Neural cell (in vitro differentiated cells): ENCODE measurements around the gene KRT16. TPM values are rescaled to one million over a fixed set of nuclear protein-coding genes. Genes with fewer than 3 reads are reported as not detected.

Experiments used
- H2AFZ ChIP-seq: fragments of 200-600, 300-800 bp; sonication (generic), shearing (Covaris generic); 2 replicates; pipeline ENCODE4 v1.6.0; 2014; ENCODE audit warnings: low read depth, mild to moderate bottlenecking, antibody characterized with exemption, low read length, moderate library complexity
- H3F3A ChIP-seq: fragments of 200-600 bp; shearing (Covaris generic); 2 replicates; pipeline ENCODE4 v1.6.1; 2016; ENCODE audit warnings: mild to moderate bottlenecking, moderate library complexity, mixed read lengths, antibody characterized with exemption, low read length; ENCODE audit not compliant: insufficient read depth, poor library complexity, severe bottlenecking
- H3K27ac ChIP-seq: fragments of 200-600, 300-800 bp; sonication (generic), shearing (Covaris generic); 2 replicates; pipeline ENCODE4 v1.5.1; 2014; ENCODE audit warnings: mild to moderate bottlenecking, low read length, moderate library complexity
- H3K27me3 ChIP-seq: fragments of 300-800, 200-600 bp; sonication (generic), shearing (Covaris generic); 2 replicates; pipeline ENCODE4 v1.6.0; 2014; ENCODE audit warnings: mild to moderate bottlenecking, low read depth, low read length, moderate library complexity; ENCODE audit not compliant: insufficient read depth
- H3K36me3 ChIP-seq: fragments of 300-800, 200-600 bp; sonication (generic), shearing (Covaris generic); 2 replicates; pipeline ENCODE4 v1.5.1; 2014; ENCODE audit warnings: mild to moderate bottlenecking, antibody characterized with exemption, low read length, moderate library complexity; ENCODE audit not compliant: insufficient read depth
- H3K4me2 ChIP-seq: fragments of 300-800, 200-600 bp; sonication (generic), shearing (Covaris generic); 2 replicates; pipeline ENCODE4 v1.6.0; 2014; ENCODE audit warnings: mild to moderate bottlenecking, low read length
- H3K4me3 ChIP-seq: fragments of 300-800, 200-600 bp; sonication (generic), shearing (Covaris generic); 2 replicates; pipeline ENCODE4 v1.5.1; 2014; ENCODE audit warnings: mild to moderate bottlenecking, low read length, moderate library complexity
- H3K79me2 ChIP-seq: fragments of 200-600 bp; shearing (Covaris generic); replicated peaks from 2 replicates; pipeline ENCODE4 v1.6.0; 2014; ENCODE audit warnings: mild to moderate bottlenecking, low read length, moderate library complexity; ENCODE audit not compliant: insufficient read depth
- H3K9ac ChIP-seq: fragments of 300-800, 200-600 bp; sonication (generic), shearing (Covaris generic); 2 replicates; pipeline ENCODE4 v1.6.1; 2016; ENCODE audit warnings: mild to moderate bottlenecking, low read length, mixed read lengths
- H3K9me2 ChIP-seq: fragments of 200-600 bp; shearing (Covaris generic); 2 replicates; pipeline ENCODE4 v1.6.1; 2016; ENCODE audit warnings: mild to moderate bottlenecking, low read length, mixed read lengths; ENCODE audit not compliant: insufficient read depth
- H3K9me3 ChIP-seq: fragments of 200-600, 300-800 bp; sonication (generic), shearing (Covaris generic); 2 replicates; pipeline ENCODE4 v1.6.1; 2016; ENCODE audit warnings: mild to moderate bottlenecking, mixed run types, low read length, moderate library complexity, mixed read lengths
- H4K20me1 ChIP-seq: fragments of 200-600 bp; shearing (Covaris generic); 2 replicates; pipeline ENCODE4 v1.6.1; 2016; ENCODE audit warnings: mild to moderate bottlenecking, mixed run types; ENCODE audit not compliant: insufficient read depth
- EP300 ChIP-seq: fragments of 450-650 bp; conservative IDR thresholded peaks from 2 replicates; pipeline ENCODE4 v1.6.1; 2014; ENCODE audit warnings: antibody characterized with exemption, mild to moderate bottlenecking, moderate library complexity; ENCODE audit not compliant: poor library complexity, severe bottlenecking
- EZH2 ChIP-seq: fragments of 200-600, 300-800 bp; shearing (Covaris generic), sonication (generic); IDR thresholded peaks from 2 replicates; pipeline ENCODE4 v1.6.1; 2014; ENCODE audit warnings: antibody characterized with exemption, low read length, borderline replicate concordance, mild to moderate bottlenecking; ENCODE audit not compliant: insufficient read depth, poor library complexity, severe bottlenecking
- MXI1 ChIP-seq: fragments of 450-650 bp; conservative IDR thresholded peaks from 2 replicates; pipeline ENCODE4 v1.6.1; 2014; ENCODE audit warnings: antibody characterized with exemption, mild to moderate bottlenecking; ENCODE audit not compliant: poor library complexity, severe bottlenecking
- POLR2AphosphoS5 ChIP-seq: IDR thresholded peaks from 2 replicates; pipeline ENCODE4 v1.6.1; 2012
- RAD21 ChIP-seq: fragments of 450-650 bp; conservative IDR thresholded peaks from 2 replicates; pipeline ENCODE4 v1.6.1; 2014; ENCODE audit warnings: antibody characterized with exemption, mild to moderate bottlenecking, moderate library complexity
- SMC3 ChIP-seq: fragments of 450-650 bp; conservative IDR thresholded peaks from 2 replicates; pipeline ENCODE4 v1.6.1; 2014; ENCODE audit warnings: antibody characterized with exemption, mild to moderate bottlenecking, moderate library complexity; ENCODE audit not compliant: poor library complexity
- TAF1 ChIP-seq: IDR thresholded peaks from 2 replicates; pipeline ENCODE4 v1.6.1; 2012; ENCODE audit warnings: low read depth
- polyA plus RNA-seq: library from polyadenylated mRNA; depleted of rRNA; stranded (reverse); fragments of >200 nt; gene quantifications from 2 replicates; pipeline ENCODE4 v1.2.3, GENCODE V29; 2014
- TF ChIP-seq, protein P1 (sequence below): fragments of 450-650 bp; IDR thresholded peaks from 2 replicates; pipeline ENCODE4 v1.5.1; 2014; ENCODE audit warnings: antibody characterized with exemption, mild to moderate bottlenecking, moderate library complexity; ENCODE audit not compliant: poor library complexity, severe bottlenecking
- TF ChIP-seq, protein P2 (sequence below): IDR thresholded peaks from 2 replicates; pipeline ENCODE4 v1.6.1; 2012; ENCODE audit warnings: borderline replicate concordance

KRT16 gene
- polyA plus RNA-seq, 1 donor from 2014 or later, result not detected

- Histone ChIP-seq H3K4me3 (no peak overlapping the region), H4K20me1 (no peaks in the 10 kb centered on the region), H2AFZ (no peak overlapping the region), H3K9me3 (no peaks in the 10 kb centered on the region), H3K9me2 (no peaks in the 10 kb centered on the region), H3F3A (no peaks in the 10 kb centered on the region), H3K79me2 (no peaks in the 10 kb centered on the region), H3K9ac (no peak overlapping the region), H3K27me3 (no peaks in the 10 kb centered on the region), H3K4me2 (no peak overlapping the region), H3K36me3 (no peaks in the 10 kb centered on the region), H3K27ac (no peak overlapping the region)
- TF ChIP-seq SMC3 (no peak), EZH2 (no peak), MXI1 (no peak), RAD21 (no peak), TAF1 (no peak), POLR2AphosphoS5 (no peak), EP300 (no peak)
- TF ChIP-seq, protein P1, sequence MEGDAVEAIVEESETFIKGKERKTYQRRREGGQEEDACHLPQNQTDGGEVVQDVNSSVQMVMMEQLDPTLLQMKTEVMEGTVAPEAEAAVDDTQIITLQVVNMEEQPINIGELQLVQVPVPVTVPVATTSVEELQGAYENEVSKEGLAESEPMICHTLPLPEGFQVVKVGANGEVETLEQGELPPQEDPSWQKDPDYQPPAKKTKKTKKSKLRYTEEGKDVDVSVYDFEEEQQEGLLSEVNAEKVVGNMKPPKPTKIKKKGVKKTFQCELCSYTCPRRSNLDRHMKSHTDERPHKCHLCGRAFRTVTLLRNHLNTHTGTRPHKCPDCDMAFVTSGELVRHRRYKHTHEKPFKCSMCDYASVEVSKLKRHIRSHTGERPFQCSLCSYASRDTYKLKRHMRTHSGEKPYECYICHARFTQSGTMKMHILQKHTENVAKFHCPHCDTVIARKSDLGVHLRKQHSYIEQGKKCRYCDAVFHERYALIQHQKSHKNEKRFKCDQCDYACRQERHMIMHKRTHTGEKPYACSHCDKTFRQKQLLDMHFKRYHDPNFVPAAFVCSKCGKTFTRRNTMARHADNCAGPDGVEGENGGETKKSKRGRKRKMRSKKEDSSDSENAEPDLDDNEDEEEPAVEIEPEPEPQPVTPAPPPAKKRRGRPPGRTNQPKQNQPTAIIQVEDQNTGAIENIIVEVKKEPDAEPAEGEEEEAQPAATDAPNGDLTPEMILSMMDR, result no peak
- TF ChIP-seq, protein P2, sequence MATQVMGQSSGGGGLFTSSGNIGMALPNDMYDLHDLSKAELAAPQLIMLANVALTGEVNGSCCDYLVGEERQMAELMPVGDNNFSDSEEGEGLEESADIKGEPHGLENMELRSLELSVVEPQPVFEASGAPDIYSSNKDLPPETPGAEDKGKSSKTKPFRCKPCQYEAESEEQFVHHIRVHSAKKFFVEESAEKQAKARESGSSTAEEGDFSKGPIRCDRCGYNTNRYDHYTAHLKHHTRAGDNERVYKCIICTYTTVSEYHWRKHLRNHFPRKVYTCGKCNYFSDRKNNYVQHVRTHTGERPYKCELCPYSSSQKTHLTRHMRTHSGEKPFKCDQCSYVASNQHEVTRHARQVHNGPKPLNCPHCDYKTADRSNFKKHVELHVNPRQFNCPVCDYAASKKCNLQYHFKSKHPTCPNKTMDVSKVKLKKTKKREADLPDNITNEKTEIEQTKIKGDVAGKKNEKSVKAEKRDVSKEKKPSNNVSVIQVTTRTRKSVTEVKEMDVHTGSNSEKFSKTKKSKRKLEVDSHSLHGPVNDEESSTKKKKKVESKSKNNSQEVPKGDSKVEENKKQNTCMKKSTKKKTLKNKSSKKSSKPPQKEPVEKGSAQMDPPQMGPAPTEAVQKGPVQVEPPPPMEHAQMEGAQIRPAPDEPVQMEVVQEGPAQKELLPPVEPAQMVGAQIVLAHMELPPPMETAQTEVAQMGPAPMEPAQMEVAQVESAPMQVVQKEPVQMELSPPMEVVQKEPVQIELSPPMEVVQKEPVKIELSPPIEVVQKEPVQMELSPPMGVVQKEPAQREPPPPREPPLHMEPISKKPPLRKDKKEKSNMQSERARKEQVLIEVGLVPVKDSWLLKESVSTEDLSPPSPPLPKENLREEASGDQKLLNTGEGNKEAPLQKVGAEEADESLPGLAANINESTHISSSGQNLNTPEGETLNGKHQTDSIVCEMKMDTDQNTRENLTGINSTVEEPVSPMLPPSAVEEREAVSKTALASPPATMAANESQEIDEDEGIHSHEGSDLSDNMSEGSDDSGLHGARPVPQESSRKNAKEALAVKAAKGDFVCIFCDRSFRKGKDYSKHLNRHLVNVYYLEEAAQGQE, result no peak
Measured at GRCh38 chr17:41602524-41602923, 10.0 kb downstream of the KRT16 start.

- H3K27ac ChIP-seq, result no peak overlapping the region
- no peak overlapping the region for H3K4me3 ChIP-seq
- no peaks in the 10 kb centered on the region for H3K79me2 ChIP-seq
- no peak overlapping the region for H3K9ac ChIP-seq
- no peak overlapping the region for H2AFZ ChIP-seq
- H3K4me2 ChIP-seq, result no peak overlapping the region
- no peaks in the 10 kb centered on the region for H4K20me1 ChIP-seq
- H3K27me3 ChIP-seq, result no peaks in the 10 kb centered on the region
- no peaks in the 10 kb centered on the region for H3K9me2 ChIP-seq
- H3K36me3 ChIP-seq, result no peaks in the 10 kb centered on the region
- no peaks in the 10 kb centered on the region for H3K9me3 ChIP-seq
- H3F3A ChIP-seq, result no peaks in the 10 kb centered on the region
- TF ChIP-seq, protein P1, result no peak
- TF ChIP-seq RAD21, result no peak
- no peak for TF ChIP-seq MXI1
- no peak for TF ChIP-seq TAF1
- TF ChIP-seq POLR2AphosphoS5, result no peak
- TF ChIP-seq SMC3, result no peak
- TF ChIP-seq, protein P2, result no peak
- TF ChIP-seq EZH2, result no peak
- no peak for TF ChIP-seq EP300
Measured at GRCh38 chr17:41600318-41600717, 12.2 kb downstream of the KRT16 start.
